Activated CD4-positive, alpha-beta memory T cell treated with anti-CD3 and anti-CD28 coated beads for 36 hours (primary cell): ENCODE results near the gene ACCS. TPM values are rescaled to one million over a fixed set of nuclear protein-coding genes. Genes with fewer than 3 reads are reported as not detected.

Experiments used
- CTCF ChIA-PET: fragments of 350-600 bp; sonication (Branson Sonifier 250); formaldehyde crosslinking; loops from one replicate; lab custom pipeline; 2021; ENCODE audit warnings: antibody characterized with exemption, inconsistent platforms; lab: Charles Lee
- POLR2A ChIA-PET: fragments of 350-600 bp; sonication (Branson Sonifier 250); formaldehyde crosslinking; loops from one replicate; lab custom pipeline; 2021; ENCODE audit warnings: antibody characterized with exemption; lab: Charles Lee
- DNase-seq: peaks from one replicate; pipeline ENCODE4 v3.0.0-alpha.2; 2020
- H3K27ac Mint-ChIP-seq: one replicate; pipeline ENCODE4 v1.8.0; 2021; ENCODE audit warnings: mixed read lengths
- H3K27me3 Mint-ChIP-seq: one replicate; pipeline ENCODE4 v1.8.0; 2021; ENCODE audit warnings: mixed read lengths
- H3K36me3 Mint-ChIP-seq: one replicate; pipeline ENCODE4 v1.8.0; 2021; ENCODE audit warnings: mixed read lengths
- H3K4me1 Mint-ChIP-seq: one replicate; pipeline ENCODE4 v1.8.0; 2021; ENCODE audit warnings: low read depth, mixed read lengths
- H3K4me3 Mint-ChIP-seq: one replicate; pipeline ENCODE4 v1.8.0; 2021; ENCODE audit warnings: mild to moderate bottlenecking, mixed read lengths
- H3K9me3 Mint-ChIP-seq: one replicate; pipeline ENCODE4 v1.8.0; 2021; ENCODE audit warnings: mixed read lengths
- intact Hi-C: fragments of 100-400 bp; cut with micrococcal nuclease; formaldehyde crosslinking; loops from one replicate; pipeline ENCODE4 v1.15.1; 2023
- total RNA-seq, 2 experiments: library from RNA; stranded (reverse); gene quantifications; one replicate each; pipeline ENCODE4 v1.2.3, GENCODE V29; 2021

Gene ACCS, protein sequence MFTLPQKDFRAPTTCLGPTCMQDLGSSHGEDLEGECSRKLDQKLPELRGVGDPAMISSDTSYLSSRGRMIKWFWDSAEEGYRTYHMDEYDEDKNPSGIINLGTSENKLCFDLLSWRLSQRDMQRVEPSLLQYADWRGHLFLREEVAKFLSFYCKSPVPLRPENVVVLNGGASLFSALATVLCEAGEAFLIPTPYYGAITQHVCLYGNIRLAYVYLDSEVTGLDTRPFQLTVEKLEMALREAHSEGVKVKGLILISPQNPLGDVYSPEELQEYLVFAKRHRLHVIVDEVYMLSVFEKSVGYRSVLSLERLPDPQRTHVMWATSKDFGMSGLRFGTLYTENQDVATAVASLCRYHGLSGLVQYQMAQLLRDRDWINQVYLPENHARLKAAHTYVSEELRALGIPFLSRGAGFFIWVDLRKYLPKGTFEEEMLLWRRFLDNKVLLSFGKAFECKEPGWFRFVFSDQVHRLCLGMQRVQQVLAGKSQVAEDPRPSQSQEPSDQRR
- 10 to 100 TPM; 13.7 to 17.5 TPM for total RNA-seq

DNA sequence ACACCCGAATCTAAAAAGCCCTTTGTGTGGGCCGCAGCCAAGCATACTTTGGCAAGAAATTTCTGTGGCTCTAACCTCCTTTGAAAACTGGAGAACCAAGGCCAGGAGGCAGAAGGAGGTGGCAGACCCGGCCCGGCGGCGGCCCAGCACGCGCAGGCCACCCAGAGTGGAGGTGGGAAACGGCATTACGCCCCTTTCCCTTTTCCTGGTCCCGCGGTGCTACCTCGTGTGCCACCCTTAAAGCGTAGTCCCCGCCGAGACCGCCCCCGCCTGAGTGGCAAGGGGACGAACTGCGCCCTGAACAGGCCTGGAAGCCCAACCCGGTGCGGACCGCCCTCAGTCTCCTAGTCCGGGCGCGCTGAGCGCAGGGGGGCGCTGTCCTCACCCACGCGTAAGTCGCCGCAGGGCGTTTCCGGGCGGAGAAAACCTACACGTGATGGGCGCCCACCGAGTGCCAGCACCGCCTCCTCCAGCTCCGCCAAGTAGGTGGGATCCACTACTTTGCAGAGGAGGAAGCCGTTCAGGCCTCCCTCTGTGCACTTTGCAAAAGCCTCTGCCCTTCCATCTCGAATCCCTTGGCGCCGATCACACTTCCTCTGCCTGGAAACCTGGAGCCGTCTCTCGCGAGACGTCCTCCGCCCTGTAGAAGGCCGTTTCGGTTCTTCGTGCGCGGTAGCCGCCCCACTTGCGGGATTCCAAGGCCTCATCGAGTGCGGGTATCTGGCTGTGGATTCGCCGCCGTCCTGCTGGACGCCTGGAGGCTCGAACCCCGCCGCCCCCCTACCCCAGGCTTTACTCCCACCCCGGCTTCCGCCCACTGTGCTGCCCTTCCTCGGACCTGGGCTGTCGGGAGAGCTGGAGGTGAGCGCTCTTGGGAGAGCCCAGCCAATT lies at the start of gene ACCS:
TSS of gene ACCS (plus strand) at position 430 of the 891 bp plus-strand sequence. CDS start 1,358 bp downstream, outside the sequence.
- no peaks in the 10 kb centered on the region for H3K27me3 Mint-ChIP-seq
- H3K27ac Mint-ChIP-seq = peak within 1 kb of the TSS; percentile 86
- no peaks in the 10 kb centered on the region for H3K9me3 Mint-ChIP-seq
- no peaks in the 10 kb centered on the region for H3K36me3 Mint-ChIP-seq
- intact Hi-C loops = loop anchor here (1.0 to 10.0 kb wide), 5 partner anchors 46 to 421 kb away; partner anchors contain the start of genes C11orf96 and HSD17B12
- peak; percentile 93 for DNase-seq
- H3K4me3 Mint-ChIP-seq = peak within 1 kb of the TSS; percentile 79
- H3K4me1 Mint-ChIP-seq = peaks cover 24% of the 10 kb centered on the region
- ChIA-PET CTCF (interaction anchor here (0.6 to 2.0 kb wide), 6 partner anchors 8 to 176 kb away, joined by 3 to 21 read pairs (median 4); partner anchors contain the start of gene EXT2), POLR2A (interaction anchor here (0.6 to 1.5 kb wide), 2 partner anchors 21 to 29 kb away, joined by 3 read pairs; partner anchors contain the start of gene EXT2)

DNA sequence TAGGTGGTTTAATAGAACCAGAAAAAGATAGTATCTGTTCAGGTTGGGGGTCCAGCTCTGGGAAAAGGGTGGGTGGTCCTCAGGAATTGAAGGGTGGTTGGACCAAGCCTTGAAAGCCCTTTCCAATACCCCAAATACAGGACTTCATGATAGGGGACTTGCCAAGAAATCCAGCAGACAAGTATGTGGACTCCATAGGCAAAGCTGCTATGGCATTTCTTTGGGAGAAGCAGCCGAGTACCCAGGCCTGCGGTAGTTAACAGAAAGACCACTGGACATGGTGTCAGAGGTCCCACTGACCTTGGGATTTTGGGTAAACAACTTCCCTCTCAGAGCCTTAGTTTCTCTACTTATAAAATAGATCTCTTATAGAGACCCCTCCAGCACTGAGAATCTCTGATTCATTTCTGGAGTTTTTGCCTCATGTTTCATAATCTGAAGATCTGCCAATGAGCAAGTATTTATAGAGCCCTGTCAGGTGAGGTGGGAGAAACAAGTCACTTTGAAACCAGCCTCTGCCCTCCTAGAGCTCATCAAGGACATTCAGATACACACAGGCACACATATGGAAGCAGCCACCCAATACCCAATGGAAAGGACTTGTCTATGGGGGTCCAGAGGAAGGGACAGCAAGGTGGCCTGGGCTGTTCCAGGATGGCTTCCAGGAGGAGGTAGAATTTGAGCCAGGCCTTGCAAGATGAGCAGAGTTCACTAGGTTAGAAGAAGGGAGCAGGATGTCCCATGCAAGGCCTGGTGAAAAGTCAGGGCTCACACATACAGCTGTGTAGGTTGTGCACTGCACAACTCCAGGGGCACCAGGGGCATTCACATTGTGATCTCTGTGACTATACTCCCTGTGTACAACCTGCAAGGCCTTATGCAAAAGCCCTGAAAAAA lies 49.3 kb upstream of the ACCS start:
- POLR2A ChIA-PET = interaction anchor here (0.6 kb wide), 1 partner anchor 267 kb away, joined by 3 read pairs; no protein-coding TSS in a partner anchor
- Mint-ChIP-seq H3K27ac (no peak overlapping the region), H3K36me3 (no peaks in the 10 kb centered on the region), H3K9me3 (no peaks in the 10 kb centered on the region), H3K4me1 (peaks cover 3% of the 10 kb centered on the region), H3K27me3 (peaks cover 5% of the 10 kb centered on the region), H3K4me3 (no peak overlapping the region)
- CTCF ChIA-PET = no interaction called here
- DNase-seq = no peak
- intact Hi-C loops = no loop called here

DNA sequence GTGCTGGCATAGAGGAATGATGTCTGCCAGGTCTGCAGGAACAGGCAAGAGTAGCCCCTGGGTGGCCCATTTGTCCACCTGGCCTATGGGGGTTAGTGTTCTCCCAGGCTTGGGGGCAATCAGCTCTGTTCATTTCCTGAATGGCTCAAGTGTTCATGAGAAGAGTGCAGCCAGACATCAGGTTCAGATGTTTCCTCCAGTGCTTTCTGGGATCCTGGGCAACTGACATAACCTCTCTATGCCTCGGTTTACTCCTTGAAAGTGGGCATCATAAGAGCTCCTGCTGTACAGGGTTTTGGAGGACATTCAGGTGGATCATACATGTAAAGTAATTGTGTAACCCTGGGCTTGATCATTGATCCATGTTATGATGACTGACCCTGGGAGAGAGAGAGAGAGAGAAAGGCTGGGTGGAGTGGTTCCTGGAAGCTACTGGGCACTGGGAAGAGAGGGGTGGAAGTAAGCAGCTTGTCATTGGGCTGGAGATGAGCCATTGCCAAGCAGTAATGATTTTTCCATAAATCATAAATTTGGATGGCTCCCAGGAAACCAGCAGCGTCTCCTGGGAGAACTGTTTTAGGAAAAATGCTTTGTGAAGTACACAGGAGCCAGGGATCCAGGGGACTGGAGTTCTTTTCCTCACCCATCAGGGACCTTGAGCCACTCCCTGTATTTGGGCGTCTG lies 48.5 kb upstream of the ACCS start:
- intact Hi-C loops = no loop called here
- H3K27me3 Mint-ChIP-seq = peaks cover 8% of the 10 kb centered on the region
- H3K9me3 Mint-ChIP-seq = no peaks in the 10 kb centered on the region
- no peak for DNase-seq
- H3K4me1 Mint-ChIP-seq = peaks cover 3% of the 10 kb centered on the region
- ChIA-PET POLR2A (no interaction called here), CTCF (no interaction called here)
- no peak overlapping the region for H3K4me3 Mint-ChIP-seq
- H3K27ac Mint-ChIP-seq = no peak overlapping the region
- no peaks in the 10 kb centered on the region for H3K36me3 Mint-ChIP-seq

DNA sequence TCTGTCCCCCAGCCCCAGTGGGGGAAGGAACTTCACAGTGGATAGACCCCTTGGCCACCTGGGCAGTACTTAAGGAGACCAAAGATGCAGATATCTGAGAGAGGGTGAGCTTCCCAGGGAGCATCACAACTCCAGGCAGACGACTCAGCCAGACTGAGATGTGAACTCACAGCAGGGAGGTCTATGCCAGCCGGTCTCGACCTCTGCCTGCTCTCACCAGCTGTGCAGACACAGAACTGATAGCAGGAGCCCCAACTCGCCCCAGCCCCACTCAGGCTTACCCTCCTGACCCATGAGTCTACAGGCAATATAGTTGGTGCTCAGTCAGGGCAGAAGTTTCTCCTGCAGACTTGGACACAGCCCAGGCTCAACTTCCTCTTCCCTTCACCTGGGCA lies 47.9 kb upstream of the ACCS start:
- H3K36me3 Mint-ChIP-seq = no peaks in the 10 kb centered on the region
- no peaks in the 10 kb centered on the region for H3K9me3 Mint-ChIP-seq
- H3K27ac Mint-ChIP-seq = no peak overlapping the region
- intact Hi-C loops = no loop called here
- DNase-seq = no peak
- CTCF ChIA-PET = no interaction called here
- H3K27me3 Mint-ChIP-seq = peaks cover 10% of the 10 kb centered on the region
- peaks cover 3% of the 10 kb centered on the region for H3K4me1 Mint-ChIP-seq
- POLR2A ChIA-PET = no interaction called here
- no peak overlapping the region for H3K4me3 Mint-ChIP-seq

DNA sequence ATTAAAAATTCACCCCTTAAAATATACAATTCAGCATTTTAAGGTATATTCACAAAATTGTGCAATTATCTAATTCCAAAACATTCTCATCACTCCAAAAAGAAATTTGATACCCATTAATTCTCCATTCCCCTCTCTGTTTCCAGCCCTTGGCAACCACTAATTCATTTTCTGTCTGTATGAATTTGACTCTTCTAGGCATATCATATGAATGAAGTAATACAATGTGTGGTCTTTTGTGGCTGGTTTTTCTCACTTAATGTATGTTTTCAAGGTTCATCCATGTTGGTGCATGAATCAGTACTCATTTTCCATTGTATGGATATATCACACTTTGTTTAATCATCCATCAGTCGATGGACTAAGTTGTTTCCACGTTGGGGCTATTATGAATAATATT lies 47.2 kb upstream of the ACCS start:
- ChIA-PET CTCF (no interaction called here), POLR2A (no interaction called here)
- intact Hi-C loops = no loop called here
- Mint-ChIP-seq H3K4me1 (peaks cover 3% of the 10 kb centered on the region), H3K9me3 (no peaks in the 10 kb centered on the region), H3K27me3 (peaks cover 12% of the 10 kb centered on the region), H3K4me3 (no peak overlapping the region), H3K36me3 (no peaks in the 10 kb centered on the region), H3K27ac (no peak overlapping the region)
- no peak for DNase-seq

DNA sequence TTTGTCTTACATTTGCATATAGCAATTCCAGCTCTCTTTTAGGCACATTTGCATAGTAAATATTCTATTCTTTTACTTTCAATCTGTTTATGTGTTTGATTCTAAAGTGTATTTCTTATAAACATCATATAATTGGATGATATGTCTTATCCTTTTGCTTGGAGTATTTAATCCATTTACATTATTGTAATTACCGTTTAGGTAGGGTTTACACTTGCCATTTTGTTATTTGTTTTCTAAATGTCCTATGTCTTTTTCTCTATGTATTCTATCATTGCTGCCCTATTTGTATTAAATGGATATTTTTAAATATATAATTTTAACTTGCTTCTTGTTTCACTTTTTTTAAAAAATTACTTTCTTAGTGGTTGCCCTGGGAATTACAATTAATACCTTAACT lies 41.1 kb upstream of the ACCS start:
- Mint-ChIP-seq H3K27me3 (peaks cover 27% of the 10 kb centered on the region), H3K9me3 (peaks cover 6% of the 10 kb centered on the region), H3K36me3 (no peaks in the 10 kb centered on the region), H3K4me1 (no peaks in the 10 kb centered on the region), H3K4me3 (no peak overlapping the region), H3K27ac (no peak overlapping the region)
- ChIA-PET POLR2A (no interaction called here), CTCF (no interaction called here)
- no peak for DNase-seq
- intact Hi-C loops = no loop called here

DNA sequence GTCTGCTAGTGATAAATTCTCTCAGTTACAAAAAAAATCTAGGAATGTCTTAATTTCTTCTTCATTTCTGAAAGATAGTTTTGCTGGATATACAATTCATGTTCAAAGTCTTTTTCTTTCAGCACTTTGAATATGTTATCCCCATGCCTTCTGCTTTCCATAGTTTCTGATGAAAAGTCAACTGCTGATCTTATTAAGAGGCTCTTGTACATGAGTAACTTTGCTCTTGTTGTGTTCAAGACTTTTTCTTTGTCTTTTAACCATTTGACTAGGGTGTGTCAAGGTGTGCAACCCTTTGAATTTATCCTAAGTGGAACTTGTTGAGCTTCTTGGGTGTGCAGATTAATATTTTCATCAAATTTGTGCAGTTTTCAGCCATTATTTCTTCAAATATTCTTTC lies 40.3 kb upstream of the ACCS start:
- Mint-ChIP-seq H3K9me3 (peaks cover 6% of the 10 kb centered on the region), H3K27ac (no peak overlapping the region), H3K4me3 (no peak overlapping the region), H3K27me3 (peaks cover 31% of the 10 kb centered on the region), H3K36me3 (no peaks in the 10 kb centered on the region), H3K4me1 (no peaks in the 10 kb centered on the region)
- no peak for DNase-seq
- ChIA-PET POLR2A (no interaction called here), CTCF (no interaction called here)
- intact Hi-C loops = no loop called here

DNA sequence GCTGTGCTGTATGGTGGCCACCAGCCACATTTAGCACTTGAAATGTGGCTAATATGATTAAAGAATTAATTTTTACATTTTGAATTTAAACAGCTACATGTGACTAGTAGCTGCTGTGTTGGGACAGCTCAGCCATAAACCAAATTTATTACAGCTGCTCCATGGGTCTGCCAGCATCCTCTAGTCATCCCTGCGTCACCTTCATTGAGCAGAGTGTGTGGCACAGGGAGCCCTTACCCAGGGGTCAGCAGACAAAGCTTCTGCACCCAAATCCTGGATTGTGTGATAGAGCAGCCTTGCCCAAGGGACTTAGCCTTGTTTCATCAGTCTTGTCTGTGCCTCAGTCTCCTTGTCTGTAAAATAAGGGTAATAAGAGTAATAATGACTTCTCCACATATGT lies 37.7 kb upstream of the ACCS start:
- no peaks in the 10 kb centered on the region for H3K4me1 Mint-ChIP-seq
- DNase-seq = no peak
- no peaks in the 10 kb centered on the region for H3K36me3 Mint-ChIP-seq
- H3K27me3 Mint-ChIP-seq = peaks cover 37% of the 10 kb centered on the region
- POLR2A ChIA-PET = no interaction called here
- CTCF ChIA-PET = interaction anchor here (0.9 kb wide), 1 partner anchor 9 kb away, joined by 3 read pairs; no protein-coding TSS in a partner anchor
- no peak overlapping the region for H3K27ac Mint-ChIP-seq
- intact Hi-C loops = no loop called here
- no peak overlapping the region for H3K4me3 Mint-ChIP-seq
- peaks cover 6% of the 10 kb centered on the region for H3K9me3 Mint-ChIP-seq

DNA sequence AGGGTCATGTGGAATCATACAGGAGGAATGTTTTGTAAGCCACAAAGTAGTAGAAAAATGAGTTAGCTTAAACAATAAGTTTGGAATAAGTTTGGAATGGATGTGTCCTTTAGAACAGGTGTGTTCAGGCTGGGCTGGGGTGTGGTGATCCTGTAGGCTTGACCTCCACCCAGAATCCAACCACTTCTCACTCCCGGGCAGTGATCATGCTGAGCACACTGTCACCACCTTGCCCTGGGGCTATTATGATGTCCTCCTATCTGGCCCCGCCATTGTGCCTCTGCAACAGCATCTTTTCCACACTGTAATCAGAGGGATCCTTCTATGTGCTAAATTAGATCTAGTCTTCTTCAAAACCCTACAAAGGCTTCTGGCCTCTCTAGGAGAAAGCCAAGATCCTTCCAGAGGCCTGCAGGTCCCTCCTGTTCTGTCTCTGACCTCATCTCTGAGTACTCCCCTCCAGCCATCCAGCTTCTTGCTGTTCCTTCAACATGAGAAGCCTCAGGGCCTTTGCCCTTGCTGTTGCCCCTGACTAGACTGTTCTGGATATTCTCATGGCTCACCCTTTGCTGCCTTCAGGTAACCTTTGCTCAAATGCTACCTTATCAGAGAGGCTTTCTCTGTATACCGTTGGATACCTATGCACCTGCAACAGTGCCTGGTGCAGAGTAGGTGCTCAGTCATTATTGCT lies 37.1 kb upstream of the ACCS start:
- H3K27me3 Mint-ChIP-seq = peaks cover 34% of the 10 kb centered on the region
- ChIA-PET CTCF (no interaction called here), POLR2A (no interaction called here)
- H3K36me3 Mint-ChIP-seq = no peaks in the 10 kb centered on the region
- H3K4me3 Mint-ChIP-seq = no peak overlapping the region
- intact Hi-C loops = no loop called here
- H3K4me1 Mint-ChIP-seq = no peaks in the 10 kb centered on the region
- H3K27ac Mint-ChIP-seq = no peak overlapping the region
- H3K9me3 Mint-ChIP-seq = peaks cover 6% of the 10 kb centered on the region
- DNase-seq = no peak

DNA sequence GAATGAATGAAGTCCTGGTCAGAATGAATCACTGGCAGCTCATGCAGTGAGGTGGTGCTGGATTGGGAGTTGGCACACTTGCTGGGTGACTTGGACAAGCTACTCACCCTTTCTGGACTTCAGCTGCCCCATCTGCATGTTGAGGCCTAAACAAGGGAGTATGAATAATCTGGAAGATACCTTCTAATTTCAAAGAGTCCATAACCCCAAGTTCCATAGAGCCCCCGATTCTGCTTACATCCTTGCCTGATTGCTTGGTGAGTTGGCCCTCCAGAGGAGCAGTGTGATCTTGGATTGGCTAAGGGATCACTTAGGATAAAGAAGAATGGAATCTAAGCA lies 36.6 kb upstream of the ACCS start:
- Mint-ChIP-seq H3K4me1 (no peaks in the 10 kb centered on the region), H3K4me3 (no peak overlapping the region), H3K27me3 (peaks cover 34% of the 10 kb centered on the region), H3K27ac (no peak overlapping the region), H3K36me3 (no peaks in the 10 kb centered on the region), H3K9me3 (peaks cover 6% of the 10 kb centered on the region)
- ChIA-PET CTCF (no interaction called here), POLR2A (no interaction called here)
- intact Hi-C loops = no loop called here
- DNase-seq = no peak
